Activated CD4-positive, alpha-beta memory T cell treated with anti-CD3 and anti-CD28 coated beads, Interleukin-2, amount 10 ng/mL, durations not matched to agents 7 days and 5 days (primary cell): ENCODE results near the gene SNX4. TPM values are rescaled to one million over a fixed set of nuclear protein-coding genes. Genes with fewer than 3 reads are reported as not detected.
"Not testable (repeated sequence)": the region's sequence is repeated elsewhere in the genome, so short reads cannot be mapped to it uniquely, and the experiment has no call there.

Experiments
- CTCF ChIA-PET: fragments of 350-600 bp; sonication (Branson Sonifier 250); formaldehyde crosslinking; loops from one replicate; lab custom pipeline; 2021; ENCODE audit warnings: antibody characterized with exemption, inconsistent platforms; lab: Charles Lee
- POLR2A ChIA-PET: fragments of 350-600 bp; sonication (Branson Sonifier 250); formaldehyde crosslinking; loops from one replicate; lab custom pipeline; 2021; ENCODE audit warnings: antibody characterized with exemption; lab: Charles Lee
- DNase-seq: peaks from one replicate; pipeline ENCODE4 v3.0.0-alpha.2; 2020
- H3K27ac Mint-ChIP-seq: one replicate; pipeline ENCODE4 v1.8.0; 2021; ENCODE audit warnings: mild to moderate bottlenecking, mixed read lengths
- H3K27me3 Mint-ChIP-seq: one replicate; pipeline ENCODE4 v1.8.0; 2021; ENCODE audit warnings: mixed read lengths
- H3K36me3 Mint-ChIP-seq: one replicate; pipeline ENCODE4 v1.8.0; 2021; ENCODE audit warnings: low read depth, mixed read lengths
- H3K4me1 Mint-ChIP-seq: one replicate; pipeline ENCODE4 v1.8.0; 2021; ENCODE audit warnings: mixed read lengths
- H3K4me3 Mint-ChIP-seq: one replicate; pipeline ENCODE4 v1.8.0; 2021; ENCODE audit warnings: mild to moderate bottlenecking, mixed read lengths
- H3K9me3 Mint-ChIP-seq: one replicate; pipeline ENCODE4 v1.8.0; 2021; ENCODE audit warnings: mixed read lengths
- total RNA-seq, 2 experiments: library from RNA; stranded (reverse); gene quantifications; one replicate each; pipeline ENCODE4 v1.2.3, GENCODE V29; 2021

The SNX4 gene
- total RNA-seq, result 10 to 100 TPM; 29.3 to 34.1 TPM

DNA sequence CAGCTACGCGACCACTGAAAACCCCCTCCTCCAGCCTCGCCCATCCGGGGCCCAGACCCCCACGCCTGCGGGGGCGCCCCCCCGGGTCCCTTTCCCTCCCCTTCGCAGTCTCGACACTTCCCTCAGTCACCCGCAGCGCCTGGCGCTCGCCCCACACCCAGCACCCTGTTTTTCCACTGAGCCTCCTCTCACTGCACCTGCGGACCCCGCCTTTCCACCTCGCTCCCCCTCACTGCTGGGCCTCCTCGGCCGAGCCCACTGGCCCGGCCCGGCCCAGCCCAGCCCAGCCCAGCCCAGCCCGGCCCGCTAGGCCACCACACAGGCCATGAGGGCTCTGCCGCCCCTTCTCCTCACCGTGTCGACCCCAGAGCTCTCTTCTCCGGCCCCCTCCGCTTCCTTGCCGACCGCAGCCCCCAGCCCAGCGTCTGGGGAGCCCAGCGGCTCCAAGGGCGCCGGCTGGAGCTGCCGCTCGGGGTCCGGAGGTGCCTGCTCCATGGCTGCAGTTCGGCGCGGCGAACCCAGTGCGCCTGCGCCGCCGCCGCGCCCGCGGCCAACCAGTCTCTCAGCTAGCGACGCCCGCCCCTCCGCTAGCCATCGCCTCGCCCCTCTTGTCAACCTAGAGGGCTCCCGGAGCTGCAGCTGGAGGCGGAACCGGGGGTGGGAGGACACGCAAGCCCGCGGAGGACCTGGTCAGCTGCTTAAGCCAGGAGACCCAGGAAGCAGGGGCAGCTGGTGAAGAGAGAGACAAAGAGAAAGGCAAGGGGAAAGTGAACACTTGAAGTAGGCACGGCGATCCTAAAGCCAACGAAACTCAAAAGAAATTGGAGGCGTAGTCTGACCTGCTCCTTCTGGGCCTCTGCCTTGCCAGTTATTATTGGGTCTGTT, at the start of gene SNX4:
SNX4 (minus strand) TSS at position 525 of the 885 bp plus-strand sequence; CDS start at position 495, 30 bp downstream.
- peak; percentile 90 for DNase-seq
- Mint-ChIP-seq H3K9me3 (no peaks in the 10 kb centered on the region), H3K36me3 (peaks cover 20% of the 10 kb centered on the region), H3K4me3 (peak within 1 kb of the TSS; percentile 91), H3K4me1 (peaks cover 29% of the 10 kb centered on the region), H3K27ac (peak within 1 kb of the TSS; percentile 83), H3K27me3 (no peaks in the 10 kb centered on the region)
- POLR2A ChIA-PET, result interaction anchor here (0.6 to 1.9 kb wide), 10 partner anchors 9 to 789 kb away, joined by 3 to 15 read pairs (median 4); partner anchors contain the start of genes OSBPL11, UMPS and ZNF148
- CTCF ChIA-PET, result interaction anchor here (0.6 to 2.2 kb wide), 11 partner anchors 13 to 697 kb away, joined by 3 to 10 read pairs (median 3); partner anchors contain the start of gene OSBPL11

DNA sequence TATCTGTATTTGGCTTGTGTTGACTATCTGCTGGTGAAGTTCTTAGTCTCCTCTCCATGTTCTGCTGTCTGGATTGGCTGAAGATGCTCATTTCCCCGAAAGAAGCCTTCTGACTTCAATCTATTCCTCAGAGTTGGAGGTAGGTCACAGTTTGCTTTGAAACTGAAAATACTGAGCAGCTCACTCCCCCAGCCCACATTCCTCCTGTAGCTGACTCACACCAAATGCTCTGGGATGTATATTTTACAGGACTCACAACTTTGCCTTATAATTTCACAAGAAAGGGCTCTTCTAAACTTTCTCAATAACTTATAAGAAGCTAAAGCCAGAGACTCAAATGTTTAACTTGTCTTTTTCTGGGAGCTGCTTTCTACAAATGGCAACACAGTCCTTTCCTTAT, 36.3 kb upstream of the SNX4 start:
- Mint-ChIP-seq H3K4me1 (no peaks in the 10 kb centered on the region), H3K4me3 (no peak overlapping the region), H3K27me3 (no peaks in the 10 kb centered on the region), H3K36me3 (peaks cover 18% of the 10 kb centered on the region), H3K27ac (no peak overlapping the region), H3K9me3 (no peaks in the 10 kb centered on the region)
- no peak for DNase-seq
- POLR2A ChIA-PET, result no interaction called here
- CTCF ChIA-PET, result interaction anchor here (1.2 to 1.4 kb wide), 2 partner anchors 14 to 29 kb away, joined by 4 to 5 read pairs; no protein-coding TSS in a partner anchor

GRCh38 chr3:125552401-125552800, 32.4 kb upstream of the SNX4 start:
- CTCF ChIA-PET, result interaction anchor here (0.5 kb wide), 1 partner anchor 46 kb away, joined by 3 read pairs; no protein-coding TSS in a partner anchor
- Mint-ChIP-seq H3K9me3 (no peaks in the 10 kb centered on the region), H3K27ac (no peak overlapping the region), H3K4me3 (no peak overlapping the region), H3K27me3 (no peaks in the 10 kb centered on the region), H3K36me3 (peaks cover 17% of the 10 kb centered on the region), H3K4me1 (no peaks in the 10 kb centered on the region)
- DNase-seq, result no peak
- POLR2A ChIA-PET, result no interaction called here

DNA sequence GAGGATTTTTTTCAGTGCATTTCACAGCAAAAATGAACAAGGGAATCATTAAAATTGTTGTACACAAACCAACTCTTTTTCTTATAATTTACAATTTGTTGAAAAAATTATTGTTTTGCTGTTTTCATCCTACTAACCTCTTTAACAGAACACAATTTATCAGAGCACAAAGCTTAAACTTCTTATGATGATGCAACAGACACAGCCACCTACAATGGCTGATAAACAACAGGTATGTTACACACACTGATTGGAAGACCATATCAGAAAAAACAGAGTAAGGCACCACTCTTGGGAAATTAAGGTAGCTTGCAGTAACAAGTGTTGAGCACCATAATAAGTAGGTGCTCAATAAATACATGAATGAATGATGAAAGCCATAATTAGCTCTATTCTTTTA, 8.9 kb upstream of the SNX4 start:
- DNase-seq, result no peak
- Mint-ChIP-seq H3K27me3 (no peaks in the 10 kb centered on the region), H3K27ac (no peak overlapping the region), H3K4me1 (peaks cover 4% of the 10 kb centered on the region), H3K36me3 (peaks cover 20% of the 10 kb centered on the region), H3K9me3 (no peaks in the 10 kb centered on the region), H3K4me3 (no peak overlapping the region)
- ChIA-PET POLR2A (no interaction called here), CTCF (interaction anchor here (1.3 kb wide), 1 partner anchor 56 kb away, joined by 3 read pairs; no protein-coding TSS in a partner anchor)

- H3K27me3 Mint-ChIP-seq, result no peaks in the 10 kb centered on the region
- no peaks in the 10 kb centered on the region for H3K9me3 Mint-ChIP-seq
- ChIA-PET POLR2A (no interaction called here), CTCF (no interaction called here)
- no peak overlapping the region for H3K4me3 Mint-ChIP-seq
- H3K36me3 Mint-ChIP-seq, result peaks cover 13% of the 10 kb centered on the region
- no peak overlapping the region for H3K27ac Mint-ChIP-seq
- no peak for DNase-seq
- peaks cover 8% of the 10 kb centered on the region for H3K4me1 Mint-ChIP-seq
Observed at GRCh38 chr3:125525153-125525552, 5.2 kb upstream of the SNX4 start.

DNA sequence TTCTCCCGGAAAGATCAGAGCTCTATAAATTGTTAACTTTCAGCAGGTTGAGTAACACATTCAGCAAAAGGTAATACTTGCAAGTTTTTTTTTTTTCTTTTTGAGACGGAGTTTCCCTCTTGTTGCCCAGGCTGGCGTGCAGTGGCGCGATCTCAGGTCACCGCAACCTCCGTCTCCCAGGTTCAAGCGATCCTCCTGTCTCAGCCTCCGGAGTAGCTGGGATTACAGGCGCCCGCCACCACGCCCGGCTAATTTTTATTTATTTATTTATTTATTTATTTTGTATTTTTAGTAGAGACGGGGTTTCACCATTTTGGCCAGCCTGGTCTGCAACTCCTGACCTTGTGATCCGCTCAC, 539 bp upstream of the SNX4 start:
- ChIA-PET CTCF (interaction anchor here (0.7 to 2.2 kb wide), 7 partner anchors 19 to 467 kb away, joined by 3 to 10 read pairs (median 3); partner anchors contain the start of gene OSBPL11), POLR2A (interaction anchor here (1.2 to 1.9 kb wide), 7 partner anchors 9 to 790 kb away, joined by 4 to 15 read pairs (median 4); partner anchors contain the start of genes OSBPL11 and UMPS)
- peaks cover 19% of the 10 kb centered on the region for H3K36me3 Mint-ChIP-seq
- not testable (repeated sequence) for DNase-seq, H3K27me3 Mint-ChIP-seq, H3K9me3 Mint-ChIP-seq
- H3K4me3 Mint-ChIP-seq, result peak overlapping the region; percentile 91
- peak overlapping the region; percentile 83 for H3K27ac Mint-ChIP-seq
- peaks cover 29% of the 10 kb centered on the region for H3K4me1 Mint-ChIP-seq

- H3K27me3 Mint-ChIP-seq, result no peaks in the 10 kb centered on the region
- H3K27ac Mint-ChIP-seq, result no peak overlapping the region
- no peaks in the 10 kb centered on the region for H3K9me3 Mint-ChIP-seq
- POLR2A ChIA-PET, result no interaction called here
- no peak for DNase-seq
- no peak overlapping the region for H3K4me3 Mint-ChIP-seq
- CTCF ChIA-PET, result no interaction called here
- H3K36me3 Mint-ChIP-seq, result peaks cover 44% of the 10 kb centered on the region
- peaks cover 41% of the 10 kb centered on the region for H3K4me1 Mint-ChIP-seq
Observed at GRCh38 chr3:125515421-125515820, 4.6 kb downstream of the SNX4 start.

GRCh38 chr3:125513490-125514115, 6.4 kb downstream of the SNX4 start:
- peaks cover 55% of the 10 kb centered on the region for H3K36me3 Mint-ChIP-seq
- H3K4me3 Mint-ChIP-seq, result no peak overlapping the region
- DNase-seq, result no peak
- no peak overlapping the region for H3K27ac Mint-ChIP-seq
- ChIA-PET POLR2A (no interaction called here), CTCF (no interaction called here)
- no peaks in the 10 kb centered on the region for H3K27me3 Mint-ChIP-seq
- H3K4me1 Mint-ChIP-seq, result peaks cover 30% of the 10 kb centered on the region
- peaks cover 5% of the 10 kb centered on the region for H3K9me3 Mint-ChIP-seq

DNA sequence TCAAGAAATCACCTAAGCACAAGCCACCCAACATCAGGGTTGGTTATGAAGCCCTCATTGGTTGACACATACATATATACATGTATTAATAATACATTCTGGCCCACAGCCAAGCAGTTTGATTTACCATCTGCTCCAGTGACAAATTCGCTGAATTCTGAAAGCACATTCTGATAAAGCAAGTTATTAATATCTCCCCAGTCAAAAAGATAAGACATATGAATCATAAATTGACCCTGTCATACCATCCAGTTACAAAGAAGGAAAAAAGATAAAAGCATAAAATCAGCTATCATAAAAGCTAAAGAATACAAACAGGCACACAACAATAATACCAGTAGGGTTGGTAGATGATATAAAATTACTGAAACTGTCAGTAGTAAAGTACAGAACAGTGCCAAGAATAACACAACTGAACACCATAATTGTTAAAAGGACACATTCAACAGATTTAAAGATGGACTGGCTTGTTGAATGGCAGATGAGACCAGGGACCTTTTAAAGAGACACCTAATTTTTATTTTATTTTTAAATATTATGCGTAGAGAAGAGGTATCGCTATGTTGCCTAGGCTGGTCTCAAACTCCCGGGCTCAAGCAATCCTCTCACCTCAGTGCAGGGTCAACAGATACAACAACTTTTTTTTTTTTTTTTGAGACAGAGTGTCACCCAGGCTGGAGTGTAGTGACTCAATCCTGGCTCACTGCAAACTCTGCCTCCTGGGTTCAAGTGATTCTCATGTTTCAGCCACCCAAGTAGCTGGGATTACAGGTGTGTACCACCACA, 7.7 kb downstream of the SNX4 start:
- H3K4me3 Mint-ChIP-seq, result no peak overlapping the region
- H3K36me3 Mint-ChIP-seq, result peaks cover 65% of the 10 kb centered on the region
- CTCF ChIA-PET, result no interaction called here
- H3K9me3 Mint-ChIP-seq, result peaks cover 9% of the 10 kb centered on the region
- DNase-seq, result no peak
- no peaks in the 10 kb centered on the region for H3K27me3 Mint-ChIP-seq
- POLR2A ChIA-PET, result interaction anchor here (0.9 to 2.3 kb wide), 2 partner anchors 7 to 12 kb away, joined by 3 to 10 read pairs; partner anchors contain the start of gene SNX4
- peak overlapping the region; percentile 3 for H3K27ac Mint-ChIP-seq
- peaks cover 23% of the 10 kb centered on the region for H3K4me1 Mint-ChIP-seq

GRCh38 chr3:125511420-125512118, 8.4 kb downstream of the SNX4 start:
- H3K9me3 Mint-ChIP-seq, result peaks cover 13% of the 10 kb centered on the region
- H3K27ac Mint-ChIP-seq, result peak overlapping the region; percentile 61
- ChIA-PET POLR2A (interaction anchor here (0.9 to 2.3 kb wide), 2 partner anchors 8 to 11 kb away, joined by 3 to 10 read pairs; partner anchors contain the start of gene SNX4), CTCF (no interaction called here)
- DNase-seq, result no peak
- H3K36me3 Mint-ChIP-seq, result peaks cover 67% of the 10 kb centered on the region
- H3K4me3 Mint-ChIP-seq, result no peak overlapping the region
- peaks cover 18% of the 10 kb centered on the region for H3K4me1 Mint-ChIP-seq
- H3K27me3 Mint-ChIP-seq, result no peaks in the 10 kb centered on the region

DNA sequence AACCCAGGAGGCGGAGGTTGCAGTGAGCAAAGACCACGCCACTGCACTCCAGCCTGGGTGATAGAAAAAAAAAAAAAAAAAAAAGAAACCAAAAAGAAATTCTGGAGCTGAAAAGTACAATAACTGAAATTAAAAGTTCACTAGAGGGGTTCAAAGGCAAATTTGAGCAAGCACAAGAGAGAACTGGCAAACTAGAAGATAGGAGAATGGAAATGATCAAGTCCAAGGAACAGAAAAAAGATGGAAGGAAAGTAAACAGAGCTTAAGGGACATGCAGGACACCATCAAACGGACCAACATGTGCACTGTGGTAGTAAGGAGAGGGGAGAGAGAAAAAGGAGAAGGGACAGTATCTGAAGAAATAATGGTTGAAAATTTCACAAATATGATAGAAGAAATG, 12.9 kb downstream of the SNX4 start:
- peaks cover 72% of the 10 kb centered on the region for H3K36me3 Mint-ChIP-seq
- H3K27me3 Mint-ChIP-seq, result no peaks in the 10 kb centered on the region
- ChIA-PET CTCF (interaction anchor here (0.9 kb wide), 2 partner anchors 12 to 119 kb away, joined by 4 read pairs; no protein-coding TSS in a partner anchor), POLR2A (no interaction called here)
- H3K9me3 Mint-ChIP-seq, result peaks cover 13% of the 10 kb centered on the region
- H3K27ac Mint-ChIP-seq, result no peak overlapping the region
- DNase-seq, result no peak
- peaks cover 12% of the 10 kb centered on the region for H3K4me1 Mint-ChIP-seq
- H3K4me3 Mint-ChIP-seq, result no peak overlapping the region

GRCh38 chr3:125498630-125499029, 21.4 kb downstream of the SNX4 start:
- POLR2A ChIA-PET, result no interaction called here
- no peak overlapping the region for H3K4me3 Mint-ChIP-seq
- H3K4me1 Mint-ChIP-seq, result no peaks in the 10 kb centered on the region
- peaks cover 35% of the 10 kb centered on the region for H3K36me3 Mint-ChIP-seq
- H3K27ac Mint-ChIP-seq, result no peak overlapping the region
- no peaks in the 10 kb centered on the region for H3K9me3 Mint-ChIP-seq
- CTCF ChIA-PET, result no interaction called here
- no peak for DNase-seq
- no peaks in the 10 kb centered on the region for H3K27me3 Mint-ChIP-seq
